Measurements from ENCODE around the gene SH3RF1. TPM values are rescaled to one million over a fixed set of nuclear protein-coding genes. Genes with fewer than 3 reads are reported as not detected.

Gene SH3RF1
- total RNA-seq, 1 experiment from 2014 or later = 5.8 TPM

GRCh38 chr4:169266661-169267060 is 4.1 kb downstream of the SH3RF1 start:
- no peak for DNase-seq
- Histone ChIP-seq H3K4me3 (no peak overlapping the region), H3K36me3 (peaks cover 5% of the 10 kb centered on the region; the same call in 1 of the 2 replicates), H3K4me1 (no peaks in the 10 kb centered on the region; the same call in 1 of the 2 replicates), H3K27me3 (no peaks in the 10 kb centered on the region), H3K27ac (no peak overlapping the region), H3K9me3 (replicated peaks) (no peaks in the 10 kb centered on the region)

GRCh38 chr4:169266081-169266480 is 4.7 kb downstream of the SH3RF1 start:
- no peak for DNase-seq
- Histone ChIP-seq H3K27ac (no peak overlapping the region), H3K36me3 (peaks cover 5% of the 10 kb centered on the region; the same call in 1 of the 2 replicates), H3K4me3 (no peak overlapping the region), H3K4me1 (no peaks in the 10 kb centered on the region; the same call in 1 of the 2 replicates), H3K9me3 (replicated peaks) (no peaks in the 10 kb centered on the region), H3K27me3 (no peaks in the 10 kb centered on the region)

- Histone ChIP-seq H3K4me1 (no peaks in the 10 kb centered on the region; the same call in 1 of the 2 replicates), H3K27ac (no peak overlapping the region), H3K9me3 (replicated peaks) (no peaks in the 10 kb centered on the region), H3K36me3 (peaks cover 5% of the 10 kb centered on the region; the same call in 1 of the 2 replicates), H3K4me3 (no peak overlapping the region), H3K27me3 (no peaks in the 10 kb centered on the region)
- no peak for DNase-seq
Measured at GRCh38 chr4:169263791-169264392, 6.9 kb downstream of the SH3RF1 start.

- Histone ChIP-seq H3K4me1 (peaks cover 7% of the 10 kb centered on the region; the same call in 1 of the 2 replicates), H3K4me3 (no peak overlapping the region), H3K27ac (no peak overlapping the region), H3K9me3 (replicated peaks) (no peaks in the 10 kb centered on the region), H3K27me3 (no peaks in the 10 kb centered on the region), H3K36me3 (peaks cover 2% of the 10 kb centered on the region; the same call in 1 of the 2 replicates)
- no peak for DNase-seq
Measured at GRCh38 chr4:169260217-169260866, 10.4 kb downstream of the SH3RF1 start.

- DNase-seq = no peak
- Histone ChIP-seq H3K4me1 (peaks cover 14% of the 10 kb centered on the region; the same call in 1 of the 2 replicates), H3K27ac (no peak overlapping the region), H3K36me3 (0 out of 2 replicates have a peak, but pooled peaks cover 2% of the 10 kb centered on the region), H3K9me3 (replicated peaks) (no peaks in the 10 kb centered on the region), H3K27me3 (no peaks in the 10 kb centered on the region), H3K4me3 (no peak overlapping the region)
Measured at GRCh38 chr4:169259271-169259670, 11.5 kb downstream of the SH3RF1 start.

GRCh38 chr4:169258141-169258540 is 12.6 kb downstream of the SH3RF1 start:
- Histone ChIP-seq H3K4me3 (no peak overlapping the region), H3K9me3 (replicated peaks) (no peaks in the 10 kb centered on the region), H3K36me3 (no peaks in the 10 kb centered on the region), H3K27me3 (no peaks in the 10 kb centered on the region), H3K27ac (no peak overlapping the region), H3K4me1 (peaks cover 25% of the 10 kb centered on the region)
- peak in 1 of 2 experiments; percentile 17 for DNase-seq

GRCh38 chr4:169256856-169257761 is 13.6 kb downstream of the SH3RF1 start:
- H3K4me1 ChIP-seq = peaks cover 29% of the 10 kb centered on the region
- no peaks in the 10 kb centered on the region for H3K9me3 ChIP-seq (replicated peaks)
- H3K4me3 ChIP-seq = no peak overlapping the region
- H3K36me3 ChIP-seq = no peaks in the 10 kb centered on the region
- H3K27me3 ChIP-seq = no peaks in the 10 kb centered on the region
- no peak for DNase-seq
- no peak overlapping the region for H3K27ac ChIP-seq

GRCh38 chr4:169256101-169256612 is 14.6 kb downstream of the SH3RF1 start:
- peaks cover 38% of the 10 kb centered on the region for H3K4me1 ChIP-seq
- H3K36me3 ChIP-seq = no peaks in the 10 kb centered on the region
- no peak overlapping the region for H3K27ac ChIP-seq
- no peak overlapping the region for H3K4me3 ChIP-seq
- no peak for DNase-seq
- no peaks in the 10 kb centered on the region for H3K9me3 ChIP-seq (replicated peaks)
- H3K27me3 ChIP-seq = no peaks in the 10 kb centered on the region

- H3K27ac ChIP-seq = no peak overlapping the region
- no peaks in the 10 kb centered on the region for H3K9me3 ChIP-seq (replicated peaks)
- H3K4me1 ChIP-seq = peaks cover 39% of the 10 kb centered on the region
- H3K27me3 ChIP-seq = no peaks in the 10 kb centered on the region
- H3K36me3 ChIP-seq = no peaks in the 10 kb centered on the region
- no peak for DNase-seq
- no peak overlapping the region for H3K4me3 ChIP-seq
Measured at GRCh38 chr4:169254546-169254983, 16.2 kb downstream of the SH3RF1 start.

GRCh38 chr4:169253904-169254303 is 16.9 kb downstream of the SH3RF1 start:
- Histone ChIP-seq H3K9me3 (replicated peaks) (no peaks in the 10 kb centered on the region), H3K27ac (no peak overlapping the region), H3K4me3 (no peak overlapping the region), H3K27me3 (no peaks in the 10 kb centered on the region), H3K36me3 (no peaks in the 10 kb centered on the region), H3K4me1 (peaks cover 39% of the 10 kb centered on the region)
- DNase-seq = peak in 1 of 2 experiments; percentile 13

GRCh38 chr4:169253113-169253671 is 17.6 kb downstream of the SH3RF1 start:
- Histone ChIP-seq H3K9me3 (replicated peaks) (no peaks in the 10 kb centered on the region), H3K4me3 (no peak overlapping the region), H3K36me3 (no peaks in the 10 kb centered on the region), H3K4me1 (peaks cover 36% of the 10 kb centered on the region), H3K27ac (no peak overlapping the region), H3K27me3 (no peaks in the 10 kb centered on the region)
- peak in 1 of 2 experiments; percentile 9 for DNase-seq

GRCh38 chr4:169252339-169253112 is 18.2 kb downstream of the SH3RF1 start:
- Histone ChIP-seq H3K9me3 (replicated peaks) (no peaks in the 10 kb centered on the region), H3K4me1 (peaks cover 32% of the 10 kb centered on the region), H3K27ac (no peak overlapping the region), H3K36me3 (no peaks in the 10 kb centered on the region), H3K27me3 (no peaks in the 10 kb centered on the region), H3K4me3 (no peak overlapping the region)
- no peak for DNase-seq

- Histone ChIP-seq H3K36me3 (no peaks in the 10 kb centered on the region), H3K27ac (no peak overlapping the region), H3K4me3 (no peak overlapping the region), H3K9me3 (replicated peaks) (no peaks in the 10 kb centered on the region), H3K27me3 (no peaks in the 10 kb centered on the region), H3K4me1 (peaks cover 32% of the 10 kb centered on the region)
- DNase-seq = peak in 1 of 2 experiments; percentile 6
Measured at GRCh38 chr4:169251291-169252235, 19.2 kb downstream of the SH3RF1 start.
